Body of pancreas (tissue), 4 donors: ENCODE data around the gene TRIAP1. TPM values are rescaled to one million over a fixed set of nuclear protein-coding genes. Genes with fewer than 3 reads are reported as not detected.
A peak's percentile ranks its signal among the peaks of the same experiment; 100 is the strongest.

ENCODE experiments used
- ATAC-seq: fragments of 150-250 bp; one replicate; pipeline ENCODE4 v1.9.1; 2016
- DNase-seq, 4 donors: peaks; one replicate each; pipeline ENCODE4 v3.0.0-alpha.2; 2019
- H3K27ac ChIP-seq, 4 donors: fragments of 200-600 bp; sonication (generic); 1 replicate in 3 of 4; 2 replicates in 1 of 4; pipeline versions ENCODE4 v1.5.1 to v1.6.1; 2016 to 2019; ENCODE audit warnings: mild to moderate bottlenecking in 1 of 4, mixed read lengths in 1 of 4, moderate library complexity in 1 of 4
- H3K27me3 ChIP-seq, 2 donors: fragments of 200-600 bp; sonication (generic); one replicate each; pipeline ENCODE4 v1.6.0; 2016; ENCODE audit warnings: mild to moderate bottlenecking in 1 of 2
- H3K36me3 ChIP-seq, 2 donors: fragments of 200-600 bp; sonication (generic); replicated peaks in 1 of 2; 2 replicates each; pipeline ENCODE4 v1.5.1; 2016; ENCODE audit warnings: low read depth in 2 of 2; ENCODE audit not compliant: insufficient read depth in 1 of 2
- H3K4me1 ChIP-seq: fragments of 200-600 bp; sonication (generic); one replicate; pipeline ENCODE4 v1.6.0; 2016
- H3K4me3 ChIP-seq, 2 donors: fragments of 200-600 bp; sonication (generic); 1 replicate in 1 of 2; 2 replicates in 1 of 2; pipeline ENCODE4 v1.5.1; 2016 to 2019
- H3K9me3 ChIP-seq, 3 donors: fragments of 200-600 bp; sonication (generic); 1 replicate in 2 of 3; 2 replicates in 1 of 3; pipeline ENCODE4 v1.5.1; 2016
- POLR2A ChIP-seq, 3 donors: fragments of 450-650 bp; IDR thresholded peaks; one replicate each; pipeline ENCODE4 v1.6.1; 2016; ENCODE audit warnings: antibody characterized with exemption in 3 of 3, mild to moderate bottlenecking in 2 of 3
- WGBS, 2 donors: methylation state at CpG; one replicate each; pipeline ENCODE4 v1.1.5; 2017; 5-methylcytosine and 5-hydroxymethylcytosine counted together
- intact Hi-C: fragments of 100-400 bp; cut with DNase I; formaldehyde crosslinking; loops from one replicate; pipeline ENCODE4 v1.15.1; 2023
- total RNA-seq, 2 donors: library from RNA; depleted of rRNA; stranded (reverse); fragments of >200 nt; gene quantifications; one replicate each; pipeline ENCODE4 v1.1.0, GENCODE V29; 2016
- TF ChIP-seq, protein P1 (sequence below), 7 experiments: fragments of 450-650 bp in 4 of 7; fragments of 200-600 bp in 3 of 7; sonication (generic) in 3 of 7; IDR thresholded peaks; one replicate each; pipeline ENCODE4 v1.5.1; 2016 to 2019; ENCODE audit warnings: antibody characterized with exemption in 7 of 7

TRIAP1 gene
- total RNA-seq, 2 donors from 2014 or later: 2.3 to 11.2 TPM

DNA sequence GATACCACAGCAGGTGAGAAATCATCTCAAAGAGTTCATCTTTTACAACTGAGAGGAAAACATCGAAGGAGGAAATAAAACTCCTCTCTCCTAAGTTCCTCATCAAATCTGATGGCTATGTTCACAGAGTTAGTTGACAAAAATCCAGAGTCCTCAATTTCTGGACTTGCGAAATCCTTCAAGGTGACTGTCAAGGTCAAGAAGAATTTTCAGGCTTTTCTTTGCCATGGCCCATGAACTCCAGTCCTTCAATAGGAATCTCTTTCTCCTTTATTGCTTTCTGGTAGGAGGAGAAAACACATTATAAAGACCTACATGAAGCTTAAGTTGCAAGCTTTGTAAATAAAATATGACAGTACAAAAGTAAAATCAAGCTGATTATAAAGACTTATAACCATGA lies 1.5 kb downstream of the TRIAP1 start:
- intact Hi-C loops: no loop called here
- peaks cover 46% of the 10 kb centered on the region for H3K4me1 ChIP-seq
- WGBS, 2 donors: 36 to 44% methylated on average over 2 of the region's 2 CpGs

DNA sequence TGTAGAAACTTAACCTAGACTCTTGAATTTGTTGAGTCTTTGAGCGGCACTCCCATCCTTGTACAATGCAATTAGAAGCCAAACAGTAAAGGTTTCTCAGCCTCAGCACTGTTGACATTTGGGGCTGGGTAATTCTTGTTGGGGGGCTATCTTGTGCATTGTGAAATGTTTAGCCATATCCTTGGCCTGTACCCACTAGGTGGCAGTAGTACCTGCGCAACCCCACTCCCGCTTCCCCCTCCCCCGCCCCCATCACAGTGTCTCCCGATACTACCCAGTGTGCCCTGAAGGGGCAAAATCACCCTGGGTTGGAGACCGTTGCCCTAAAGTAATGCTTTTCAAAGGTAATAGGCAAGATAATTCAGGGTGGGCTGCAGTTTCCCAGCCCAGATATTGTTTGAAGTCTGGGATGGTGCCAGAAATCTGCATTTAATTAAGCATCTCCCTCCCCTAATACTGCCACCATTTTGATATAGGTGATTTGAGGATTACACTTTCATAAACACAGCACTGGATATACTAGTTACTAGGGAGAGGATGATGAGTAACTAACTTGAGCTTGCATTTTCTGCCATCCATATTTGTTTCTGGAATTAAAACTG lies 6.4 kb downstream of the TRIAP1 start:
- Histone ChIP-seq H3K9me3 (no peaks in the 10 kb centered on the region), H3K27ac (peak overlapping the region in 1 of 4 donors; percentile 39), H3K4me3 (no peak overlapping the region), H3K36me3 (peaks cover 0 to 3% of the 10 kb centered on the region in 2 donors), H3K27me3 (no peaks in the 10 kb centered on the region), H3K4me1 (peaks cover 22% of the 10 kb centered on the region)
- intact Hi-C loops: no loop called here
- no peak for TF ChIP-seq POLR2A (IDR thresholded peaks at IDR 0.05)
- TF ChIP-seq, protein P1, sequence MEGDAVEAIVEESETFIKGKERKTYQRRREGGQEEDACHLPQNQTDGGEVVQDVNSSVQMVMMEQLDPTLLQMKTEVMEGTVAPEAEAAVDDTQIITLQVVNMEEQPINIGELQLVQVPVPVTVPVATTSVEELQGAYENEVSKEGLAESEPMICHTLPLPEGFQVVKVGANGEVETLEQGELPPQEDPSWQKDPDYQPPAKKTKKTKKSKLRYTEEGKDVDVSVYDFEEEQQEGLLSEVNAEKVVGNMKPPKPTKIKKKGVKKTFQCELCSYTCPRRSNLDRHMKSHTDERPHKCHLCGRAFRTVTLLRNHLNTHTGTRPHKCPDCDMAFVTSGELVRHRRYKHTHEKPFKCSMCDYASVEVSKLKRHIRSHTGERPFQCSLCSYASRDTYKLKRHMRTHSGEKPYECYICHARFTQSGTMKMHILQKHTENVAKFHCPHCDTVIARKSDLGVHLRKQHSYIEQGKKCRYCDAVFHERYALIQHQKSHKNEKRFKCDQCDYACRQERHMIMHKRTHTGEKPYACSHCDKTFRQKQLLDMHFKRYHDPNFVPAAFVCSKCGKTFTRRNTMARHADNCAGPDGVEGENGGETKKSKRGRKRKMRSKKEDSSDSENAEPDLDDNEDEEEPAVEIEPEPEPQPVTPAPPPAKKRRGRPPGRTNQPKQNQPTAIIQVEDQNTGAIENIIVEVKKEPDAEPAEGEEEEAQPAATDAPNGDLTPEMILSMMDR (IDR thresholded peaks at IDR 0.05): peak; percentile 50 to 73 (median 63)
- DNase-seq (peak; percentile 66 to 76 (median 74)), ATAC-seq (peak; percentile 62)
- 3 to 8% methylated on average over 6 of the region's 6 CpGs for WGBS, 2 donors

More for the DNA sequence above, 1.5 kb downstream of the TRIAP1 start:
- H3K36me3 ChIP-seq: peaks cover 0 to 4% of the 10 kb centered on the region in 2 donors
- peak overlapping the region in 1 of 4 donors; percentile 3 for H3K27ac ChIP-seq
- no peaks in the 10 kb centered on the region for H3K27me3 ChIP-seq
- H3K9me3 ChIP-seq: no peaks in the 10 kb centered on the region
- no peak for DNase-seq
- no peak for ATAC-seq
- H3K4me3 ChIP-seq: no peak overlapping the region
- TF ChIP-seq, protein P1 (IDR thresholded peaks at IDR 0.05): no peak
- no peak for TF ChIP-seq POLR2A (IDR thresholded peaks at IDR 0.05)

DNA sequence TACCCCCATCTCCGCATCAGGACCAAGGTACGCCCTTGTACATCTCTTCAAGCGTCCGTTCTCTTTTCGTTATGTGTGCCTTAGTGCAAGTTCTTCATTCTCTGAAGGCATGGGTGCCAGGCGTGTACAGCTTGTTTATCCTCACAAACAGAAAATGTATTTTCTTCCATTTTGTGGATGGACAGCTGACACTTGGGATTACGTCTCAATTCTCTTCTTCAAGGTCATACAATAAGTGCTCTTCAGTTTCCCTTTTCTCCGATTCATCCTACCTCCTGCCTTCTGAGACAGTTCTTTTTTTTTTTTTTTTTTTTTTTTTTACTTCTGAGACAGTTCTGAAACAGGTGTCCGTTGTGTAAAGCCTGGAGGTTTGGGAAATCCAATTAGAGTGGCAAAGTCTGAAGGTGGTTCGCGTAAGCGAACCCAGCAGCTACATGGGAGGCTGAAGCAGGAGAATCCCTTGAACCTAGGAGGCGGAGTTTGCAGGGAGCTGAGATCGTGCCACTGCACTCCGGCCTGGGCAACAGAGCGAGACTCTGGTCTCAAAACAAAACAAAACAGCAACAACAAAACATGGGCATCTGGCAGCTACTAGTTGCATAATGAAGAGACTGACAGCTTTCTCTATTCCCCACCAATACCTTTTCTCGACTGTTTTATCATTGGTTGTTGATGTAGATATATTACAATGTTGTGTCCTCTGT lies 7.5 kb downstream of the TRIAP1 start:
- Histone ChIP-seq H3K27me3 (no peaks in the 10 kb centered on the region), H3K27ac (peak overlapping the region in 3 of 4 donors; percentile 67 to 86 (median 72)), H3K4me3 (peak overlapping the region; percentile 71 to 89), H3K36me3 (peaks cover 0 to 2% of the 10 kb centered on the region in 2 donors), H3K4me1 (peaks cover 17% of the 10 kb centered on the region), H3K9me3 (no peaks in the 10 kb centered on the region)
- intact Hi-C loops: no loop called here
- ATAC-seq (no peak), DNase-seq (no peak)
- 20 to 21% methylated on average over 17 of the region's 17 CpGs for WGBS, 2 donors
- TF ChIP-seq POLR2A (IDR thresholded peaks at IDR 0.05): no peak
- TF ChIP-seq, protein P1 (IDR thresholded peaks at IDR 0.05): no peak

DNA sequence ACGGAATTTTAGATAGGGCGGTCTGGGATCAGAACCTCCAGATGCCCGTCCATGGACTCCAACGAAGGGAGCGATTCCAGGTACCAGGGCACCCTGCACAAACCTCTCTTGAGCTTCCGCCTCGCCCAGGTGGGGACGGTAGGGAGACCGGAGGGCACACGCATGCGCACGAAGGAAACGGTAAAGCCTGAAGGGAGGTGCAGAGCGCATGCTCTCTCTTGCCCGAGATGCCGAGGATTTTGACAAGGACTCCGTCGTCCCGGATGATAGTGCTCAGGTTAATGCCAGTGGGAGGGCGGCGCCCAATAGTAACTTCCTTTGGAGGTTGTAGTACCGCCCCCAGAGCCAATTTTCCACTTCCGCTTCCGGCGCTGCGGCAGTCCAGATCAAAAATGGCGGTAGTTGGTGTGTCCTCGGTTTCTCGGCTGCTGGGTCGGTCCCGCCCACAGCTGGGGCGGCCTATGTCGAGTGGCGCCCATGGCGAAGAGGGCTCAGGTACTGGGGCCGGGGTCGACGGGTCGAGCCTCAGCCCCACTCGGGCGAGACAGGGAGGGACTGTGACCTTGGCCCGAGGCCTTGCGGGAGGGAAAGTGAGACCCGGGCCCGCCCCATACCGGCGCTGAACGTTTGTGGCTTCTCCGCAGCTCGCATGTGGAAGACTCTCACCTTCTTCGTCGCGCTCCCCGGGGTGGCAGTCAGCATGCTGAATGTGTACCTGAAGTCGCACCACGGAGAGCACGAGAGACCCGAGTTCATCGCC lies 8.3 kb downstream of the TRIAP1 start, which contains the start of gene COX6A1:
COX6A1 (plus strand) TSS at position 379 of the 760 bp plus-strand sequence; CDS start at position 393, 14 bp downstream.
- Histone ChIP-seq H3K36me3 (peaks cover 0 to 2% of the 10 kb centered on the region in 2 donors), H3K4me1 (peaks cover 17% of the 10 kb centered on the region), H3K9me3 (no peaks in the 10 kb centered on the region), H3K4me3 (peak within 1 kb of the TSS; percentile 71 to 89), H3K27me3 (no peaks in the 10 kb centered on the region), H3K27ac (peak within 1 kb of the TSS; percentile 52 to 86 (median 70))
- DNase-seq (peak; percentile 95 to 99 (median 98)), ATAC-seq (peak; percentile 97)
- intact Hi-C loops: no loop called here
- 0% methylated on average over 9 to 59 of the region's 59 CpGs for WGBS, 2 donors
- TF ChIP-seq POLR2A (IDR thresholded peaks at IDR 0.05): peak; percentile 22 to 67 (median 67)
- TF ChIP-seq, protein P1 (IDR thresholded peaks at IDR 0.05): peak in 4 of 7 experiments; percentile 22 to 33 (median 26)
